Liver (tissue), 9 donors: ENCODE data around the gene ODC1. TPM values are rescaled to one million over a fixed set of nuclear protein-coding genes. Genes with fewer than 3 reads are reported as not detected.

Experiments
- DNase-seq: peaks from one replicate; pipeline ENCODE4 v3.0.0-alpha.2; 2017; ENCODE audit warnings: low spot score
- H3K27ac ChIP-seq, 2 donors: one replicate each; pipeline ENCODE4 v1.7.0; 2013; ENCODE audit warnings: inconsistent platforms in 2 of 2, low read length in 2 of 2, control low read depth in 1 of 2, low read depth in 1 of 2, mild to moderate bottlenecking in 1 of 2
- H3K27me3 ChIP-seq, 4 donors: one replicate each; pipeline versions ENCODE4 v1.6.1 to v1.7.0; 2013; ENCODE audit warnings: low read length in 3 of 4, inconsistent platforms in 1 of 4, mild to moderate bottlenecking in 1 of 4, moderate library complexity in 1 of 4; ENCODE audit not compliant: control insufficient read depth in 4 of 4, insufficient read depth in 4 of 4
- H3K36me3 ChIP-seq, 4 donors: one replicate each; pipeline versions ENCODE4 v1.6.1 to v1.7.0; 2013; ENCODE audit warnings: low read length in 3 of 4, mild to moderate bottlenecking in 3 of 4, low read depth in 1 of 4, moderate library complexity in 1 of 4; ENCODE audit not compliant: control insufficient read depth in 4 of 4, insufficient read depth in 3 of 4
- H3K4me1 ChIP-seq, 4 donors: one replicate each; pipeline versions ENCODE4 v1.6.1 to v1.7.0; 2013; ENCODE audit warnings: low read length in 3 of 4, mild to moderate bottlenecking in 3 of 4, moderate library complexity in 1 of 4; ENCODE audit not compliant: control insufficient read depth in 4 of 4, insufficient read depth in 4 of 4
- H3K4me3 ChIP-seq, 3 donors: one replicate each; pipeline versions ENCODE4 v1.6.1 to v1.7.0; 2013; ENCODE audit warnings: low read length in 3 of 3, control low read depth in 1 of 3, low read depth in 1 of 3, mild to moderate bottlenecking in 1 of 3
- H3K9ac ChIP-seq, 2 donors: one replicate each; pipeline ENCODE4 v1.7.0; 2013; ENCODE audit warnings: low read length in 2 of 2, mild to moderate bottlenecking in 2 of 2, moderate library complexity in 2 of 2, control low read depth in 1 of 2, low read depth in 1 of 2
- H3K9me3 ChIP-seq, 4 donors: one replicate each; pipeline versions ENCODE4 v1.6.1 to v1.7.0; 2013; ENCODE audit warnings: low read length in 3 of 4; ENCODE audit not compliant: control insufficient read depth in 4 of 4
- EGR1 ChIP-seq, 2 donors: IDR thresholded peaks; 2 replicates each; pipeline ENCODE4 v1.6.1; 2016 to 2018; ENCODE audit warnings: antibody characterized with exemption in 2 of 2, low read depth in 2 of 2
- FOXA1 ChIP-seq: IDR thresholded peaks from 2 replicates; pipeline ENCODE4 v1.6.1; 2016; ENCODE audit warnings: antibody characterized with exemption
- FOXA2 ChIP-seq: IDR thresholded peaks from 2 replicates; pipeline ENCODE4 v1.6.1; 2016; ENCODE audit warnings: antibody characterized with exemption
- HNF4A ChIP-seq, 2 donors: conservative IDR thresholded peaks; 2 replicates each; pipeline ENCODE4 v1.6.1; 2016; ENCODE audit warnings: antibody characterized with exemption in 2 of 2, mild to moderate bottlenecking in 2 of 2
- HNF4G ChIP-seq: IDR thresholded peaks from 2 replicates; pipeline ENCODE4 v1.6.1; 2016; ENCODE audit warnings: antibody characterized with exemption
- NR2F2 ChIP-seq: IDR thresholded peaks from 2 replicates; pipeline ENCODE4 v1.6.1; 2016; ENCODE audit warnings: antibody characterized with exemption
- RAD21 ChIP-seq, 2 donors: IDR thresholded peaks; 2 replicates each; pipeline ENCODE4 v1.6.1; 2016; ENCODE audit warnings: antibody characterized with exemption in 2 of 2, mild to moderate bottlenecking in 2 of 2
- SP1 ChIP-seq: IDR thresholded peaks from 2 replicates; pipeline ENCODE4 v1.6.1; 2018; ENCODE audit warnings: antibody characterized with exemption, mild to moderate bottlenecking
- YY1 ChIP-seq: IDR thresholded peaks from 2 replicates; pipeline ENCODE4 v1.6.1; 2016; ENCODE audit warnings: antibody characterized with exemption, mild to moderate bottlenecking
- WGBS: extraction: QIAGEN DNeasy Blood & Tissue Kit; methylation state at CpG from one replicate; pipeline ENCODE4 v1.1.7; 2013; 5-methylcytosine and 5-hydroxymethylcytosine counted together
- polyA plus RNA-seq, 2 donors: library from polyadenylated mRNA; stranded (reverse) in 1 of 2; unstranded in 1 of 2; fragments of 200-250 nt in 1 of 2; fragments of >200 nt in 1 of 2; fragmentation: Nextera tagmentation in 1 of 2; extraction: Ambion mirVana in 1 of 2; gene quantifications; one replicate each; pipeline versions ENCODE4 v1.2.1 to v1.2.3, GENCODE V29; 2013 to 2015
- total RNA-seq, 2 donors: library from RNA; depleted of rRNA; stranded (reverse); fragments of >200 nt; gene quantifications; one replicate each; pipeline ENCODE4 v1.2.3, GENCODE V29; 2014
- TF ChIP-seq, protein P1 (sequence below): fragments of 150-350 bp; IDR thresholded peaks from 2 replicates; pipeline ENCODE4 v1.5.1; 2017; ENCODE audit warnings: improper control_type of control experiment, low read depth, low read length; ENCODE audit not compliant: missing input control
- TF ChIP-seq, protein P2 (sequence below): IDR thresholded peaks from 2 replicates; pipeline ENCODE4 v1.6.1; 2016; ENCODE audit warnings: antibody characterized with exemption, mild to moderate bottlenecking
- TF ChIP-seq, protein P3 (sequence below): IDR thresholded peaks from 2 replicates; pipeline ENCODE4 v1.6.1; 2016; ENCODE audit warnings: antibody characterized with exemption
- TF ChIP-seq, protein P4 (sequence below): IDR thresholded peaks from 2 replicates; pipeline ENCODE4 v1.6.1; 2016; ENCODE audit warnings: antibody characterized with exemption
- donor health status: healthy.
- donor health status: healthy.
- donor health status: healthy.
- donor health status: healthy.
- donor health status: healthy.

Gene ODC1
- total and polyA plus RNA-seq, 4 donors = 8.3 to 75.8 (median 48.1) TPM

DNA sequence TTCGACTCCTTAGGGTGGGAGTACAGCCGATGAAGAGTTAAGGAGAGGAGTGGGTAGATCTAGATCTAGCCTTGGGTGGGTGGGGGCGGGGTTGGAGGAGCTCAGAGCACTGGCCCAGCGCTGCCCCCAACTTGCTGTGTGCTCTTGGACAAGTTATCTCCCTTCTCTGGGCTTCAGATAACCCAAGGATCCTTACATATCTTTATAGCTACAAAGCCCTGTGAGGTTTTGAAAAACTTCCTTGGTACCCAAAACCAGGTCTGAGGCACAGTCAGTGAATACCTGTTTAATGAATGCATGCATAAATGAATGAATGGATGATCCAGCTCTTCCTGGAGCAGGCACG lies 1.3 kb upstream of the ODC1 start:
- Histone ChIP-seq H3K4me3 (peak overlapping the region; percentile 68 to 90 (median 81)), H3K27ac (peak overlapping the region; percentile 99), H3K36me3 (peaks cover under 1 to 5% (median 3%) of the 10 kb centered on the region in 4 donors), H3K4me1 (peaks cover 5 to 44% (median 28%) of the 10 kb centered on the region in 4 donors), H3K27me3 (no peaks in the 10 kb centered on the region), H3K9ac (peak overlapping the region; percentile 72 to 99), H3K9me3 (no peaks in the 10 kb centered on the region)
- DNase-seq = no peak
- no peak for TF ChIP-seq FOXA1
- no peak for TF ChIP-seq NR2F2
- TF ChIP-seq, protein P1, sequence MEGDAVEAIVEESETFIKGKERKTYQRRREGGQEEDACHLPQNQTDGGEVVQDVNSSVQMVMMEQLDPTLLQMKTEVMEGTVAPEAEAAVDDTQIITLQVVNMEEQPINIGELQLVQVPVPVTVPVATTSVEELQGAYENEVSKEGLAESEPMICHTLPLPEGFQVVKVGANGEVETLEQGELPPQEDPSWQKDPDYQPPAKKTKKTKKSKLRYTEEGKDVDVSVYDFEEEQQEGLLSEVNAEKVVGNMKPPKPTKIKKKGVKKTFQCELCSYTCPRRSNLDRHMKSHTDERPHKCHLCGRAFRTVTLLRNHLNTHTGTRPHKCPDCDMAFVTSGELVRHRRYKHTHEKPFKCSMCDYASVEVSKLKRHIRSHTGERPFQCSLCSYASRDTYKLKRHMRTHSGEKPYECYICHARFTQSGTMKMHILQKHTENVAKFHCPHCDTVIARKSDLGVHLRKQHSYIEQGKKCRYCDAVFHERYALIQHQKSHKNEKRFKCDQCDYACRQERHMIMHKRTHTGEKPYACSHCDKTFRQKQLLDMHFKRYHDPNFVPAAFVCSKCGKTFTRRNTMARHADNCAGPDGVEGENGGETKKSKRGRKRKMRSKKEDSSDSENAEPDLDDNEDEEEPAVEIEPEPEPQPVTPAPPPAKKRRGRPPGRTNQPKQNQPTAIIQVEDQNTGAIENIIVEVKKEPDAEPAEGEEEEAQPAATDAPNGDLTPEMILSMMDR = no peak
- TF ChIP-seq HNF4G = no peak
- TF ChIP-seq, protein P2, sequence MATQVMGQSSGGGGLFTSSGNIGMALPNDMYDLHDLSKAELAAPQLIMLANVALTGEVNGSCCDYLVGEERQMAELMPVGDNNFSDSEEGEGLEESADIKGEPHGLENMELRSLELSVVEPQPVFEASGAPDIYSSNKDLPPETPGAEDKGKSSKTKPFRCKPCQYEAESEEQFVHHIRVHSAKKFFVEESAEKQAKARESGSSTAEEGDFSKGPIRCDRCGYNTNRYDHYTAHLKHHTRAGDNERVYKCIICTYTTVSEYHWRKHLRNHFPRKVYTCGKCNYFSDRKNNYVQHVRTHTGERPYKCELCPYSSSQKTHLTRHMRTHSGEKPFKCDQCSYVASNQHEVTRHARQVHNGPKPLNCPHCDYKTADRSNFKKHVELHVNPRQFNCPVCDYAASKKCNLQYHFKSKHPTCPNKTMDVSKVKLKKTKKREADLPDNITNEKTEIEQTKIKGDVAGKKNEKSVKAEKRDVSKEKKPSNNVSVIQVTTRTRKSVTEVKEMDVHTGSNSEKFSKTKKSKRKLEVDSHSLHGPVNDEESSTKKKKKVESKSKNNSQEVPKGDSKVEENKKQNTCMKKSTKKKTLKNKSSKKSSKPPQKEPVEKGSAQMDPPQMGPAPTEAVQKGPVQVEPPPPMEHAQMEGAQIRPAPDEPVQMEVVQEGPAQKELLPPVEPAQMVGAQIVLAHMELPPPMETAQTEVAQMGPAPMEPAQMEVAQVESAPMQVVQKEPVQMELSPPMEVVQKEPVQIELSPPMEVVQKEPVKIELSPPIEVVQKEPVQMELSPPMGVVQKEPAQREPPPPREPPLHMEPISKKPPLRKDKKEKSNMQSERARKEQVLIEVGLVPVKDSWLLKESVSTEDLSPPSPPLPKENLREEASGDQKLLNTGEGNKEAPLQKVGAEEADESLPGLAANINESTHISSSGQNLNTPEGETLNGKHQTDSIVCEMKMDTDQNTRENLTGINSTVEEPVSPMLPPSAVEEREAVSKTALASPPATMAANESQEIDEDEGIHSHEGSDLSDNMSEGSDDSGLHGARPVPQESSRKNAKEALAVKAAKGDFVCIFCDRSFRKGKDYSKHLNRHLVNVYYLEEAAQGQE = no peak
- no peak for TF ChIP-seq YY1
- 24% methylated on average over 5 of the region's 5 CpGs for WGBS

DNA sequence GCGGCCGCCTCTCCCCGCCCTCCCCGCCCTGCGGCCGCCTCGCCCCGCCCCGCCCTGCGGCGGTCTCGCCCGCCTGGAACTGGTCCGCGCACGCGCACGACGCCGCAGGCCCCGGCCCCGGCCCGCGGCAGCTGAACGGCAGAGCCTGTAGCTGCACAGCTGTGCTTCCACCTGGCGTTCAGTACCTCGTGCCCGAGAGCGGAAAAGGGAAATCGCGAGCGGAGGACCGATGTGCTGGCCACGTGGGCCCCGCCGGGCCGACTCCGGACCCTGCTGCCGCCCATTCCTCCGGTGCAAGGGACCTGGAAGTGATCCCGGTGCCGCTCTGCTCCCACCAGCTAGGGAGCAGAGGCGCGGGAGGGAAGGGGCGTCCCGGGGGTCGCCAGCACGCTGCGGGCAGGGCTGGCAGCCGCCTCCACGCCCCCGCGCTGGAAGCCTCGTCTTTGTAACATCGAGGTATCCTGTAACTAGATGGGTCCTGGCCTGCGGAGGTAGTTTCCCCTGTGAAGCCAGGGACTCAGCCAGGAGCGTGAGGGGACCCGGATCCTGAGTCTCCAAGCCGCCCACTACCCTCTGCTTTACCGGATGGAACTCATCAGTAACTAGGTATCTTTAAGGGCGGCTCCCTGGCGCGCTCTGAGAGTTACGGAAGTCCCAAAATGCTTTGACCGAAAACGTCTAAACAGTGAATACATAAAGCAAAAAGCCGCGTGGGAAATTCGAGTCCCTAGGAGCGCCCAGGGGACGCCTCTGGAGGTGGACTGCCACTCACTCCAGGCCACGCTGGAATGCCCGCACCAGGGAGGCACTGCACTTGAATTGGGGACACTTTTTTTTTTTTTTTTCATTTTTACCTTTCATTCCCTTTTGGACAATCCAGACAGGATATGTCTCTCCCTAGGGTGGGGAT lies 704 bp upstream of the ODC1 start:
- peak; percentile 95 for DNase-seq
- H3K4me3 ChIP-seq = peak overlapping the region; percentile 68 to 90 (median 81)
- H3K36me3 ChIP-seq = peaks cover 4 to 11% (median 8%) of the 10 kb centered on the region in 4 donors
- under 1% methylated on average over 73 of the region's 73 CpGs for WGBS
- H3K27me3 ChIP-seq = no peaks in the 10 kb centered on the region
- H3K4me1 ChIP-seq = peaks cover 5 to 44% (median 25%) of the 10 kb centered on the region in 4 donors
- H3K9ac ChIP-seq = peak overlapping the region; percentile 72 to 99
- peak in 1 of 2 donors; percentile 11 for TF ChIP-seq HNF4A (conservative IDR thresholded peaks at IDR 0.05)
- TF ChIP-seq, protein P2 = peak; percentile 63
- no peak for TF ChIP-seq NR2F2
- TF ChIP-seq, protein P3, sequence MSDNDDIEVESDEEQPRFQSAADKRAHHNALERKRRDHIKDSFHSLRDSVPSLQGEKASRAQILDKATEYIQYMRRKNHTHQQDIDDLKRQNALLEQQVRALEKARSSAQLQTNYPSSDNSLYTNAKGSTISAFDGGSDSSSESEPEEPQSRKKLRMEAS = peak; percentile 85
- TF ChIP-seq SP1 = peak; percentile 31
- TF ChIP-seq, protein P4, sequence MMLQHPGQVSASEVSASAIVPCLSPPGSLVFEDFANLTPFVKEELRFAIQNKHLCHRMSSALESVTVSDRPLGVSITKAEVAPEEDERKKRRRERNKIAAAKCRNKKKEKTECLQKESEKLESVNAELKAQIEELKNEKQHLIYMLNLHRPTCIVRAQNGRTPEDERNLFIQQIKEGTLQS = no peak
- TF ChIP-seq EGR1 (IDR thresholded peaks at IDR 0.05; ENCODE audit: low read depth in 2 of 2) = peak in 1 of 2 donors; percentile 30
- peak; percentile 16 for TF ChIP-seq YY1
- no peak for TF ChIP-seq HNF4G
- TF ChIP-seq RAD21 (IDR thresholded peaks at IDR 0.05) = no peak
- TF ChIP-seq FOXA2 = no peak
- H3K27ac ChIP-seq = peak overlapping the region; percentile 99
- no peaks in the 10 kb centered on the region for H3K9me3 ChIP-seq
